GM12865 (cell line): ENCODE results near the gene UROD.

Experiments used
- DNase-seq: peaks from one replicate; pipeline ENCODE4 v3.0.0; 2010; ENCODE audit warnings: low read depth
- H3K4me3 ChIP-seq: 2 replicates; pipeline ENCODE4 v1.5.1; 2011; ENCODE audit warnings: mild to moderate bottlenecking, low read depth, low read length, control low read depth
- TF ChIP-seq, protein P1 (sequence below): IDR thresholded peaks from 2 replicates; pipeline ENCODE4 v1.5.1; 2011; ENCODE audit warnings: low read length, control low read depth, low read depth, inconsistent platforms; ENCODE audit not compliant: insufficient read depth; ENCODE audit errors: missing control alignments

The UROD gene

DNA sequence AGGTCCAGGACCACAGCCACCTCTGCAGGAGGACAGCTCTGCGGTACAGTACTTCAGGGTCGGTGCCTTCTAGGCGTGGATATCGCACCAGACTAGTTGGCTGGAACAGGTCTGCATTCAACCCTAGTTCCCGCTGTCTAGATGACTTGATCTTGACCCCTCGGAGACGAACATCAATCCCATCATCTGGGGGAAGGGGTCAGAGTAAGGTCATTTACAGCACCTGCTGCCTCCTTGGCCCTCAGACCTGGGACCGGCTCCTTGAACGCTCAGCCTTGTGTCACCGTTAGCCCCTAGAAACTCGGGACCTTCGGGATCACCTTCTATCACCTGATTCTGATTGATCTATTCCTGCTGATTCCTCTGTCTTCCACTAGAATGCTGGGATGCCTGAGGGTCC lies 3.5 kb upstream of the UROD start:
- TF ChIP-seq, protein P1, sequence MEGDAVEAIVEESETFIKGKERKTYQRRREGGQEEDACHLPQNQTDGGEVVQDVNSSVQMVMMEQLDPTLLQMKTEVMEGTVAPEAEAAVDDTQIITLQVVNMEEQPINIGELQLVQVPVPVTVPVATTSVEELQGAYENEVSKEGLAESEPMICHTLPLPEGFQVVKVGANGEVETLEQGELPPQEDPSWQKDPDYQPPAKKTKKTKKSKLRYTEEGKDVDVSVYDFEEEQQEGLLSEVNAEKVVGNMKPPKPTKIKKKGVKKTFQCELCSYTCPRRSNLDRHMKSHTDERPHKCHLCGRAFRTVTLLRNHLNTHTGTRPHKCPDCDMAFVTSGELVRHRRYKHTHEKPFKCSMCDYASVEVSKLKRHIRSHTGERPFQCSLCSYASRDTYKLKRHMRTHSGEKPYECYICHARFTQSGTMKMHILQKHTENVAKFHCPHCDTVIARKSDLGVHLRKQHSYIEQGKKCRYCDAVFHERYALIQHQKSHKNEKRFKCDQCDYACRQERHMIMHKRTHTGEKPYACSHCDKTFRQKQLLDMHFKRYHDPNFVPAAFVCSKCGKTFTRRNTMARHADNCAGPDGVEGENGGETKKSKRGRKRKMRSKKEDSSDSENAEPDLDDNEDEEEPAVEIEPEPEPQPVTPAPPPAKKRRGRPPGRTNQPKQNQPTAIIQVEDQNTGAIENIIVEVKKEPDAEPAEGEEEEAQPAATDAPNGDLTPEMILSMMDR: no peak
- H3K4me3 ChIP-seq: no peak overlapping the region
- no peak for DNase-seq

DNA sequence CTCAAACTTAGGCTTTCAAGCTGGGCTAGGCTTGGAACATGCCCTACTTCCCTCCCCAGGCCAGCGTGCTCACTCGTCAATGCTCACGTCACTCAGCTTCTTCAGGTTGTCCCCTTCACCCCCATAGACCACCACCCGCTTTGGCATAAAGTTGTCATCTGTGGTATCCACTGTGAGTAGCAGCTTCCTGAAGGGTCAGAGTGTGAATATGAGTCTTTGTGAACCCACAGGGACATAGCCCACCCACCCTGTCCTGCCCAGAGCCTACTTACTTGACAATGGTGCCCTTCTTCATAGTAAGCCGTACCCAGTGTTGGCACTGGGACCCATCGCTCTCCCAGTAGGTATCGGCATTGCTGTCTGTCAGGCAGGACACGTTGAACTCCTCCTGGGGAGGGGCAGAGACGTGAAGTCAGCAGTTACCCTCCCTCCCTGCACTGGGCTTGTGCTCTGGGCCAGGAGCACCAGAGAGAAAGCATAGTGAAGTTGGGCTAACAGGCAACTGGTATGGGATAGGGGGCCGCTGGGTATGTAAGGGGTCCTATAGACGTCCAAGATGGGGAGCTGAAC lies 2.7 kb upstream of the UROD start:
- TF ChIP-seq, protein P1: no peak
- no peak for DNase-seq
- no peak overlapping the region for H3K4me3 ChIP-seq

DNA sequence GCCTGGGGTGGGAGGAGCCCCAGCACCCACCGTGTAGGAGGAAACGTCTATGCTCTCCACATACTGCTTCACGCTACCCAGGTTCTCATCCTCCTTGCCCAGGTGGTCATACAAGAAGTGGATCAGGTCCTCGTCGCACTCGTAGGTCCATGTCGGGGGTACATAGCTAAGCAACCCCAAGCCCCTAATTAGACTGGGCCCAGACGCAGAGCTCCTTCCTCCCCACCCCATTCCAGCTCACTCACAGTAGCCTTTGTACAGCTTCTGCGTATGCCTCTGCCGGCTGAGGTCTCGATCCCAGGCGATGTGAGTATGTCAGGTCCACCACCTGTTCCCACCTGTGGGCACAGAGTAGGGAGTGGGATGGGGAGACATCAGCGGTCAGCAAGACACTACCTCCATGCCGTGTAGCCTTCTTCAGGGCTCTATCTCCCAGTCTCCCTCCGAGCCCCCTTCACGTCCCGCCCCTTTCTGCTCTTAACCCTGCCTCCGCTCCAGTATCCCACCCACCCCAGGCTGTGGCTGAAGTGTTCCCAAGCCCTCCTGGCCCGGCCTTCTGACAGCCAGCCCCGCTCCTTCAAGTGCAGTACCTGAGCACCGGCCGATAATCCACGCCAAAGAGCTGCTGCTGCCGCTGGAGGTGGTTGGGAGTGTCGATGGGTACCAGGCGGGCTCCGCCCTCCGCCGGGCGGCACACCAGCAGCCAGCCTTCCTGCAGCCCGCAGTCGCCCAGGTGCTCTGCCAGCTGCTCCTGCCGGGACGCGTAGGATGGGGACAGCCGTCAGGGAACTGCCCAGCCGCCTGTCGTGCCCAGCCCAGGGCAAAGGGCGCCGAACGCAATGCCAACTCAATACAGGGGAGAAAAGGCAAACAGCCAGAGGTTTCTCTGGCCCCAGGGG lies 1.8 kb upstream of the UROD start:
- peak overlapping the region; percentile 71 for H3K4me3 ChIP-seq
- TF ChIP-seq, protein P1: no peak
- peak; percentile 30 for DNase-seq

DNA sequence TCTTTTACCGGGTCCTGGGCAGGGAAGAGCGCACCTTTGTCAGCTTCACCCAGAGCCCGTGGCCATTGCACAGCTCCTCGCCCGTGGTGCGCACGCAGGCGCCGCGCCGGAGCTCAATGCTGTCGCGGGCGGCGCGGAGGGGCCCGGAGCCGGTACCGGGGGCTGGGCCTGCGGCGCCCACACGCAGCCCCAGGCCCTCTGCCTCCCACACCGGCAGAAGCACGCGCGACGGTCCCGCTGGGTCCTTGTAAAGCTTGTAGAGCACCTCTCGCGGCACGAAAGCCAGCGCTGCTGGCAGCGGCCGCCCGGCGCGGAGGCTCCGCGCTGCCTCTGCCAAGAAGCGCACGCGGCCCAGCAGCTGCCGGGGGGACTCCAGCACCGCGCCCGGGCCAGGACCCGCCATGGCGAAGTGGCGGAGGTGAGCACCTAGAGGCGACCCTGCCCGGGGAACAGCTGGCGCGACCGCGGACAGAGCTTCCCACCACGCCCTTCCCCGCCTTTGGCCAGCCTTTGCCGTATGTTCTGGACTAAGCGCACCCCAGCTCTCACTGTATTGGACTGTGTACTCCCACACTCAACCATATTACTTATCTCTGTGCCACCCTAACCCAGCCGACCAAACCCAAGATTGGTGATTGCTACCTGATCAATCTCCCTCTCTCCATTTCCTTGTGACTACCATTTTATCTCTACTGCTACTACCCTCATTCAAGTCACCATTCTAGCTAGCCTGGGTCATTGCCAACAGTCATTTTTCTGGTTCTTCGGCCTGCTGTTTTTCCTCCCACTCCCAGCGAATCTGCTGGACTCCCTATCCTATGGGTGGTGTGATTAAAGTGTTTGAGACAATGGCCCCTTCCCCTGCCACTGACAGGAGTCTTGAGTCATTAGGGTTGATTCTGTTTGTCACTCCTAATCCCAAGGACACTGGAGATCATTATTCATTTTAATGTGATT lies 921 bp upstream of the UROD start, which contains the start of gene HECTD3:
TSS of gene HECTD3 (minus strand) at position 470 of the 957 bp plus-strand sequence. CDS start at position 403, 67 bp downstream.
- DNase-seq: peak; percentile 88
- TF ChIP-seq, protein P1: no peak
- peak within 1 kb of the TSS; percentile 71 for H3K4me3 ChIP-seq

DNA sequence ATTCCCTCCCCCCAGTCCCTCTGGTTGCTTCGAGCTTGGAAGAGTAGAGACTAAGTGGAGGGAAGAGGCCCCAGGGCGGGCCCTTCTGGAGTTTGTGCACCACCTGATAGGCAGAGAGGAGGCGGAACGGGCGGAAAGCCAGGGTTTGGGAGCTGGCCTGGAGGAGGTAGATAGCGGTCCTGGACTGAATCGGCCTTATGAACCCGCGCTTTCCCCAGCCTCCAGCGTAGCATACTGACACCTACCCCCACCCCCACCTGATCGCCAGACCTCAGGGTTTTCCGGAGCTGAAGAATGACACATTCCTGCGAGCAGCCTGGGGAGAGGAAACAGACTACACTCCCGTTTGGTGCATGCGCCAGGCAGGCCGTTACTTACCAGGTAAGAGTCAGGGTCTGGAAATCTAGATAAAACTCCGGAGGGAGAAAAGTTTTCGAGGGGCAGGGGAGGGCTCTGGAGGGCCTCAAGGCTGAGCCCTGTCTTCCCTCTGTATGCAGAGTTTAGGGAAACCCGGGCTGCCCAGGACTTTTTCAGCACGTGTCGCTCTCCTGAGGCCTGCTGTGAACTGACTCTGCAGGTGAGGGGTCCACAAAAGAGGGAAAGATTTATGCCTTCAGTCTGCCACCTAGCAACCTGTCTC lies 705 bp downstream of the UROD start:
- H3K4me3 ChIP-seq: peak overlapping the region; percentile 71
- TF ChIP-seq, protein P1: no peak
- peak; percentile 45 for DNase-seq
